GM21423 (cell line): ENCODE measurements around the gene RMND5B.

ENCODE experiments used
- ATAC-seq: cut with Tn5 transposase; IDR thresholded peaks from one replicate; pipeline ENCODE4 v1.9.1; 2021; ENCODE audit warnings: mild to moderate bottlenecking, moderate library complexity; ENCODE audit not compliant: unreplicated experiment

RMND5B gene

GRCh38 chr5:178199581-178200434 lies 69.0 kb downstream of the RMND5B start:
- no peak for ATAC-seq
